GM12873 (cell line): ENCODE measurements around the gene NHS.

Experiments used
- CTCF ChIP-seq: IDR thresholded peaks from 2 replicates; pipeline ENCODE4 v1.5.1; 2012; ENCODE audit warnings: low read depth, mild to moderate bottlenecking, moderate library complexity, low read length, control low read depth; ENCODE audit not compliant: insufficient read depth; ENCODE audit errors: missing control alignments

NHS gene

GRCh38 chrX:17474892-17475291, 99.9 kb downstream of the NHS start:
- no peak for TF ChIP-seq CTCF

- TF ChIP-seq CTCF: no peak
Observed at GRCh38 chrX:17475449-17476217, 100.6 kb downstream of the NHS start.

- no peak for TF ChIP-seq CTCF
Observed at GRCh38 chrX:17476411-17476810, 101.4 kb downstream of the NHS start.

- TF ChIP-seq CTCF: no peak
Observed at GRCh38 chrX:17481086-17481485, 106.1 kb downstream of the NHS start.

- TF ChIP-seq CTCF: no peak
Observed at GRCh38 chrX:17484592-17484991, 109.6 kb downstream of the NHS start.

GRCh38 chrX:17485391-17485790, 110.4 kb downstream of the NHS start:
- TF ChIP-seq CTCF: no peak

- no peak for TF ChIP-seq CTCF
Observed at GRCh38 chrX:17488036-17488435, 113.0 kb downstream of the NHS start.

- TF ChIP-seq CTCF: no peak
Observed at GRCh38 chrX:17494216-17494615, 119.2 kb downstream of the NHS start.
